HUDEP-2 (cell line): Measurements from ENCODE around the gene DNM1.
"Not testable (repeated sequence)": the region's sequence is repeated elsewhere in the genome, so short reads cannot be mapped to it uniquely, and the experiment has no call there.

ENCODE experiments used
- DNase-seq, 76 experiments: peaks; one replicate each; lab custom pipeline; 2025; ENCODE audit not compliant: unreplicated experiment in 76 of 76; lab: John Stamatoyannopoulos, UW

DNM1 gene

GRCh38 chr9:128222880-128223670 lies 19.9 kb downstream of the DNM1 start:
- no peak for DNase-seq

- DNase-seq = no peak
Measured at GRCh38 chr9:128224877-128225276, 21.7 kb downstream of the DNM1 start.

DNA sequence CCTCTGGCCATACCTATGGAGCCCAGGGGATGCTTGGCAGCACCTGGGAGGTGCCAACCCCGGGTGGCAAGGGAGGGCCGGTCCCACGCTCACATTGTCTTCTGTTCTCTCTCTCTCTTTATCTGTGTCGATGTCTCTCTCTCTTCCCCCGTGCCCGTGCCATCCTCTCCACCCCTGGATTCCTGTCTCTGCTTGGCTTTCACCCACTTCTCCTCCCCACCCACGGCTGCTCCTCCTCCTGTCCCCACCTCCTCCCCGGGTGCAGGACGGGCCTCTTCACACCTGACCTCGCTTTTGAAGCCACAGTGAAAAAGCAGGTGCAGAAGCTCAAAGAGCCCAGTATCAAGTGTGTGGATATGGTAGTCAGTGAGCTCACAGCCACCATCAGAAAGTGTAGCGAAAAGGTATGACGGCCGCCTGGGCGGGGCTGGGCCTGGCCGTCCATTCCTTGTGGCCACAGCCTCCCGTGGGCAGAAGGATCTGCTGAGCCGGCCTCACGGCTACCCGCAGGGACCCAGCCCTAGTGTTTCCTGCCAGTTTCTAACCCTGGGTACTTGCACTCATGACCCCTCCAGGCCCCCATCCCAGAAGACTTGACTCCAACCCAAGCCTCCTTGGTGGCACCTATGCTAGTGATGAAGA lies 22.7 kb downstream of the DNM1 start:
- no peak for DNase-seq

GRCh38 chr9:128226412-128226801 lies 23.2 kb downstream of the DNM1 start:
- DNase-seq = no peak

DNA sequence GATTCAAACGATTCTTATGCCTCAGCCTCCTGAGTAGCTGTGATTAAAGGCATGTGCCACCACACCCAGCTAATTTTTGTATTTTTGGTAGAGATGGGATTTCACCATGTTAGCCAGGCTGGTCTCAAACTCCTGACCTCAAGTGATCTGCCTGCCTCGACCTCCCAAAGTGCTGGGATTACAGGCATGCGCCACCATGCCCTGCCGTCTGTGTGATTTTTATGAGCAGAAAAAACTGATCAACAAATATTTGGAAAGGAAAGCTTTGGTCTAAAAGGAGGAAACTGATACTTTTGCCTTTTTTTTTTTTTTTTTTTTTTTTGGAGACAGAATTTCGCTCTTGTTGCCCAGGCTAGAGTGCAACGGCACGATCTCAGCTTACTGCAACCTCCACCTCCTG lies 27.7 kb downstream of the DNM1 start:
- DNase-seq = not testable (repeated sequence)

DNA sequence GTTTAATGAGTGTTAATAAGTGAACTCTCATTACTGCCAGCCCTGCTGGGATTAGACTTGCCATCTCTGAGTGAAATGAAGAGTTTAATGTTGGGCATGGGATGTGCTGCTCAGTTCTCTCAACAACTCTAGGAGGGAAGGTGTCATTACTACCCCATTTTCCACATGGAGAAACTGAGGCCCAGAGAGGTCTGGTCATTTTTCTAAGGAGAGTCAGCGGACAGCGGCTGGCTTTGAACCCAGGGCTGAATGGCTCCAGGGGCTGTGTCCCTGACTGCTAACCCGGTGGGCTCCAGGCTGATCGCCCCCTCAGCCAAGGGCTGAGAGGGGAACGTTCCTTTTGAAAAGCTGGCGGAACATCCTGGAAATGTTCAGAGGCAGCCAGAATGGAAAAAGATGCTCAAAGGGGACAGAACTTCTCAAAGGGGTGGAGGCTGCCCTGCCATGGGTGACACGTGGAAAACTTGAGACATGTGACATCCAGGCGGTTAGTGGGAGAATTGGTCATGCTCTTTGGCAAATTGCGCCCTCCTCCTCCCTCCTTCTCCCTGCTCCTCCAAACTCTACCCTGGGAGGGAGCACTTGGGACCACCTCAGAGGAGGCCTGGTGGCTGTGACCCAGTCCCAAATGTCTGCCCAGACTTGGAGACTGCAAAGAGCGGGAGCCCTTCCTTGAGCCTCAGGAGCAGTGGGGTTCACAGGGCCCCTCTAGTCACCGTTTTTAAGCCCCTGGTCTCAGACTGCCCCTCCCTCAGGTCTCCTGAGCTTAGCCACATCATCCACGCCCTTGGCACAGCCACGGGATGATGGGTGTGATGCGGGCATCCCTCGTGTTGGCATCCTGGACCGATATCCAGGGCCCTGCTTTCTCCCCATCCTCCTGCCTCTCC lies 28.7 kb downstream of the DNM1 start:
- DNase-seq = peak in 11 of 76 experiments; percentile 2 to 56 (median 23)

- DNase-seq = no peak
Measured at GRCh38 chr9:128232528-128233428, 29.6 kb downstream of the DNM1 start.

DNA sequence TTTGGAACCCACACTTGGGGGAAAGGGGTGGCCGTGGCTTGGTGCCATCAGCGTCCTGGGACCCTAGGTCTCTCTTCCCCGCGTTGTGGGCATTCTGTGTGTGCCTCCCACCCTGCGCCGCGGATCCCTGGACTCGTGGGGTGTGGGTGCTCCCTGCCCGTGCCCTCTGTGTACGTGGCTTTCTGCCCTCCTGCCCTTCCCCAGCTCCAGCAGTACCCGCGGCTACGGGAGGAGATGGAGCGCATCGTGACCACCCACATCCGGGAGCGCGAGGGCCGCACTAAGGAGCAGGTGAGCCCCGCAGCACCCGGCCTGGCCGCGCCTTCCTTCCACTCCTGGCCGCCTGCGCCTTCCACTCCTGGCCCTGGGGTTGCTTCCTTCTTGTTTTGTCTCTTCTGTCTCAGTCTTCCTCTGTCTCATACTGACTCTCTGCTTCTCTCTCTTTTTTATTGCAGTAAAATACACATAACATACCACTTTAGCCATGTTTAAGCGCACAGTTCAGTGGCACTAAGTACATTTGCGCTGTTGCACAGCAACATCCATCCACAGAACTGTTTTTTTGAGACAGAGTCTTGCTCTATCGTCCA lies 30.7 kb downstream of the DNM1 start:
- DNase-seq = no peak

DNA sequence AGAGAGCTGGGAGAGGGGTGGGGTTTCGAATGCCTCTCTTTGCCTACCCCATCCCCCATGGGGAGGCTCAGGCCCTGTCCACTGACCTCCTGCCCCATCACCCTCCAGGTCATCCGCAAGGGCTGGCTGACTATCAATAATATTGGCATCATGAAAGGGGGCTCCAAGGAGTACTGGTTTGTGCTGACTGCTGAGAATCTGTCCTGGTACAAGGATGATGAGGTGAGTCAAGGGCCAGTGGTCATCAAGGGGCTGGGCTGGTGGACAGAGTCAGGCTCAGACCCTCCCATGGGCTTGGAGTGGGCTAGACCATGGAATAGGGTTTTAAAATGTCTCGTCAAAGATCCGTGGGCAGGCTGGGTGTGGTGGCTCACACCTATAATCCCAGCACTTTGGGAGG lies 38.9 kb downstream of the DNM1 start:
- DNase-seq = no peak

GRCh38 chr9:128242828-128243214 lies 39.6 kb downstream of the DNM1 start:
- DNase-seq = no peak

DNA sequence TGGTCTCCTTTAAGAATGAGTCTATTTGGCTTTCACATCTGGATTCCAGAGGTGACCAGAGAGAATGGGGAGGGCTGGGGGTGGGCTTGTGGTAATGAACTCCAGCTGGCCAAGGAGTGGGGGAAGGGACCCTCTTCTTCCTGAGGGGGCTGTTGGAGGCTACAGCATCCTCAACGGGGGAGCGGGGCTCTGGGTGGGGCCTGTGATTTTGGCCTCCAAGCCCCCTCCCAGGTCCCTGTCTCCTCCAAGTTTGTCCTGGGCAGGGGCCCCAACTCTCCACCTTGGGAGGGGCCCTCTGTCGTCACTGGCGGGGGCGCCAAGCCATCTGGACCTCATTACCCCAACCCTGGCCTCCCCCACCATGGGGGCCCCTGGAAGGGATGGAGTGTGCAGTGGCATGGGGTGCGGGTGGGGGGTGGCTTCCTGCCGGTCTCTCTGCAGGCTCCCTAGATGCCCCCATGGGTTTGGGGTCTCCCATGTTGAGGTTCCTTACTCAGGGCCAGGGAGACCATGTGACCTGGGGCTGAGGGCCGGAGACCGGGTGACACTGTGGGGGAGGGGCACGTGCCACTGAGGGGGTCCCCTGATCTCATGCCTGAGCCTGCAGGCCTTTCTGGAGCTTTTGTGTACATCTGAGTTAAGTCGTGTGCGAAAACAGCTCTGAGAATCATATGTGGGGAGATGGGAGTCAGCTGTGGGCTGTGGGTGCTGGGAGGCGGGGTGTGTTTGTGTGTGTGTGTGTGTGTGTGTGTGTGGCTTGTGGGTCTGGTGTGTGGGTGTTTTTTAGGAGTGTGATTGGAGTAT lies 40.2 kb downstream of the DNM1 start:
- DNase-seq = no peak

DNA sequence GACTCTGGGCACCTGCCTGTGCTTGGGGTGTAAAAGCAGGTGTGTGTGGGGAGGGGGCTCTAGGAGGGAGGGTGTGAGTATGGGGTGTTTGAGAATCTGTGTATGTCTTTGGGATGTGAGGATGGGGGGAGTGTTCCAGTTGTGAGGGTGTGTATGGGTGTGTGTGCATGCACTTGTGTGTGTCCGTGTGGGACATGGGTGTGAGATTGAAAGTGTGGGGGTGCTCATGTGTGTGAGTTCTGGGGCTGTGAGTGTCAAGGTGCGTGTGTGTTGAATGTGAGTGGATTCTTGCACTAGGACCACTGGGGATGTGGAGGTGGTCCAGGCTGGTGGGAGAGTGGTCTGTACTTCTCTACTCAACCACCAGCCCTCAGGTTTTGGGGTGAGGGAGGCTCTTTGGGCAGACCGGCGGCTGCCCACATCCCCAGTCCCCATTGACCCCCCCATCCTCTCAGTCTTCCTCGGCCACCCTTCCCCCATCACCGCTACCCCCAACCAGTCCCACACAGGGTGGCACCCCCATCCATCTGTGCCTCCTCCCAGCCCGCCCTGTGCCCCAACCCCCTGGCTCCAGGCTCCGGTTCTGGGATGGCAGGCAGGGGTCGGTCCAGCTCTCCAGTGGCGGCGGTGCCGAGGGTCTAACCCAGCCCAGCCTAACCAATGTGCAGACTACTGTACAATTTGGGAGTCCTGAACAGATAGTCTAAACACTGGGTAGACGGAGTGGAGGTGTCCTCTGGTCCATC lies 41.1 kb downstream of the DNM1 start:
- no peak for DNase-seq

DNA sequence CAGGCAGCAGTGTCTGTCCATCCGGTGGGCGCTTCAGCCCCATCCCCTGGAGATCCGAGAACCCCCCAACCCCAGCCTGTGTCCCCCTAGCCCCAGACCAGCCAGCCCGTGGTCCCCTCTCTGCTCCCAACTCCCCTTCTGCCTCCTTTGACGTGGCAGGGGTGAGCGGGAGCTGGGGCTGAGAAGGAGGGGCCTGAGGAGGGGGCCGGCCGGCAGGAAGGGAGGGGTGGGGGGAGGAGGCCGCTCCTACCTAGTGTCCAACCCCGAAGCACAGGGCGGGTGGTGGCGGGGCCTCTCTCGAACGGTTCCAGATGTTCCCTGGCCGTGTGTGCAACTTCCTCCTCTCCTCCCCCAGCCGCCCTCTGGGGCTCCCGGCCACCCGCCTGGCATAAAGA lies 41.7 kb downstream of the DNM1 start:
- DNase-seq = peak in 43 of 76 experiments; percentile 10 to 65 (median 38)

DNA sequence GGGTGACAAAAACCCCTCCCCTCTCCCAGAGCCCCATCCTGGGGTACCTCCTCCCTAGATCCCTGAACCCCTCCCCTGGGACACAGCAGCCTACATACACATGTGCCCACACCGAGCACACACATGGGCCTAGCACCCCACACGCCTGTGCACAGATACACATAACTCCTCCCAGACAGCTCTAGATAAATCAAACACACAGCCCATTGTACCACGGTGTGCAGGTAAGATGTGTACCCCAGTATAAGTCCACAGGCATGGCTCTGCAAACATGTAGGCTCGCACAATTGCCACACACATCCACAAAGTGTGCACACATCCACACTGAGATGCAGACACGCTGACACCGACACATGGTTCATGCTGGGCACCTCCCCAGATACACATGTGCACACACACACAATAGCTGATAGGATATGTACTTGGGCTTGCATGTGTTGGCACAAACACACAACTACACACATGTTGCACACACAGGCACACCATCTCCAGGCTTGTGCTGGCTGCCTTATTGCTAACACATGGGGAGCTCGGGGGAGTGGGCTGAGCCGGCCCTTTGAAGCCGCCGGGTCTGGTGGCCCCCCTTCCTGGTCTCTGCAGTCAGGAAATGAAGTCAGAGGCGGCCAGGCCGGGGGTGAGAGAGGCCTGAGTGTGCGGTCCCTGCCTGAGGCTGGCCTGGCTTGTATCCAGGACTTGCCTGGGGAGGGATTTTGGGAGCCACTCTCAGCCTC lies 42.4 kb downstream of the DNM1 start:
- DNase-seq = no peak

- DNase-seq = no peak
Measured at GRCh38 chr9:128246471-128246870, 43.3 kb downstream of the DNM1 start.

DNA sequence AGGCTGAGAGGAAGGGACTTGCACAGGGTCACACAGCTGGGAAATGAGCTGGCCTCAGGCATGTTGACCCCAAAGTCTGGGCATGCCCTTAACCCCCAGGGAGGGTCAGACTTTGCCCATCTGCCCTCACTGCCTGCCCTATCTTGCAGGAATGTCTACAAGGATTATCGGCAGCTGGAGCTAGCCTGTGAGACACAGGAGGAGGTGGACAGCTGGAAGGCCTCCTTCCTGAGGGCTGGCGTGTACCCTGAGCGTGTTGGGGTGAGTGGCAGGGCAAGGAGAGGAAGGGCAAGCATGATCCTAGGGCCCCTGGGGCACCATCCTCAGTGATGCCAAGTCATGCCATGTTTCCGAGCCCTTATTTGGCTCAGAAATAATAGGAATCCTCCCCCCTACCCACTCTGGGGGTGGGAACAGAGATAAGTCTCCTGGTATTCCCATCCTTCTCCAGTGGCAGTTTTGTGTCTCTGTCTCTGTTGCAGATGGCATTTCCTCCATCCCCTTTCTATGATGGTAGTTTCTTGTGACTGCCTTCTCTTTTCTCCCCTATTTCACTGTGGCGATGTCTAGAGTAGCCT lies 44.1 kb downstream of the DNM1 start:
- no peak for DNase-seq

- DNase-seq = peak in 22 of 76 experiments; percentile 7 to 50 (median 22)
Measured at GRCh38 chr9:128249558-128249907, 46.4 kb downstream of the DNM1 start.
